HG02943 (cell line): ENCODE data around the gene ZNF416.

Source experiments
- ATAC-seq: cut with Tn5 transposase; IDR thresholded peaks from one replicate; pipeline ENCODE4 v1.9.1; 2021; ENCODE audit warnings: mild to moderate bottlenecking, low read depth, moderate library complexity; ENCODE audit not compliant: unreplicated experiment

Gene ZNF416

DNA sequence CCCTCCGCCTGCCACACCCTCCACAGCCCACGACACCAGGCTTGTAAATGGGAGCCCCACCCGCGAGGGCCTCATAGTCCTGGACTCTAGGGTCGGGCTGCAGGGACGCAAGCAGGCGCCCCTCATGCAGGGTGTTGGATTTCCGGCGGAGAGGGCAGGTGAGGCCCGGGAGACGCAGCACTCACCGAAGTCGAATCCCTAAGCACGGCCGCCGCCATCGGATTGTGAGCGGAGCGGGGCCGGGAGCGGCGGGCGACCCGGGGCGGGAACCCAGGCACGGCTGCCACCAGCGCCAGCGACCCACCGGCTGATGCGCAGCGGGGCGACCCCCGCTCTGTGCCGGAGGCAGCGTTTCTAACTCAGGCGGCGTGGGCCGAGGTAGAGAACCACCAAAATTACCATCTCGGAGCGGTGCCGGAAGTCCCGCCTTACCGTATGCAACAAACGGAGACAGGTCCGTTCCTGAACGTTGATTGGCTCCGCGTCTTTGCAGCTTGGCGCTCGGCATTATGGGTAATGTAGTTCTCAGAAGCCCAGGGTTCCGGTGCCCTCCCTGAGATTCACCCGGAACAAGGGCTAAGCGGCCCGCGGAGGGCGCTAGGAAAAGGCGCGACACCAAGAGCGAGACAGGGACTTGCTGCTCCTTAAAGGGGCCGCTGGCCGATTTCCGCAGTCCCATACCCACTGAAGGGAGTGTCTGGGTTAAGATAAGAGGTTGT is at the start of gene ZNF416:
TSS of gene ZNF416 (minus strand) at position 425 of the 719 bp plus-strand sequence. CDS start at position 218, 207 bp downstream.
- peak; percentile 95 for ATAC-seq

DNA sequence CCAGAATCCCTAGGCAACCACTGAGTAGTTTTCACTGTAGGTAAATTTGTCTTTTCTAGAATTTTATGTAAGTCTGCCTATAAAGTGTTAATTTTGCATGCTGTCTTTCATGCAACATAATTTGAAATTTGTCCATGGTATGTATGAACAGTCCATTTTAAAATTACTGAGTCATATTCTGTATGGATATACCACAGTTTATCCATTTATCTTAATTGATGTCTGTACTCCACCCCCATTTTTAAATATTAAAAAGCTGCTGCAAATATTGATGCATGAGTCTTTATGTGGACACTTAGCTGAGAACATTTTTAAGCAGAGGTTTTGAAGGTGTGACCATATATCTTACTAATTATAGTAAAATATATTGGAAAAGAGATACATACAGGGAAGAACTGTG is 44.4 kb upstream of the ZNF416 start:
- no peak for ATAC-seq

DNA sequence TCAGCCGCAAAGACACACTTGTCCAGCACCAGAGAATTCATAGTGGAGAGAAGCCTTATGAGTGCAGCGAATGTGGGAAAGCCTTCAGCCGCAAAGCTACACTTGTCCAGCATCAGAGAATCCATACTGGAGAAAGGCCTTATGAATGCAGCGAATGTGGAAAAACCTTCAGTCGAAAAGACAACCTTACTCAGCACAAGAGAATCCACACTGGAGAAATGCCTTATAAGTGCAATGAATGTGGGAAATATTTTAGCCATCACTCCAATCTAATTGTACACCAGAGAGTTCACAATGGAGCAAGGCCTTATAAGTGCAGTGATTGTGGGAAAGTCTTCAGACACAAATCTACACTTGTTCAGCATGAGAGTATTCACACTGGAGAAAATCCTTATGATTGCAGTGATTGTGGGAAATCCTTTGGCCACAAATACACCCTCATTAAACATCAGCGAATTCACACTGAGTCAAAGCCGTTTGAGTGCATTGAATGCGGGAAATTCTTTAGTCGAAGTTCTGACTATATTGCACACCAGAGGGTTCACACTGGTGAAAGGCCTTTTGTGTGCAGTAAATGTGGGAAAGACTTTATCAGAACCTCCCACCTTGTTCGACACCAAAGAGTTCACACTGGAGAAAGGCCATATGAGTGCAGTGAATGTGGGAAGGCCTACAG is 42.1 kb upstream of the ZNF416 start:
- ATAC-seq = no peak

DNA sequence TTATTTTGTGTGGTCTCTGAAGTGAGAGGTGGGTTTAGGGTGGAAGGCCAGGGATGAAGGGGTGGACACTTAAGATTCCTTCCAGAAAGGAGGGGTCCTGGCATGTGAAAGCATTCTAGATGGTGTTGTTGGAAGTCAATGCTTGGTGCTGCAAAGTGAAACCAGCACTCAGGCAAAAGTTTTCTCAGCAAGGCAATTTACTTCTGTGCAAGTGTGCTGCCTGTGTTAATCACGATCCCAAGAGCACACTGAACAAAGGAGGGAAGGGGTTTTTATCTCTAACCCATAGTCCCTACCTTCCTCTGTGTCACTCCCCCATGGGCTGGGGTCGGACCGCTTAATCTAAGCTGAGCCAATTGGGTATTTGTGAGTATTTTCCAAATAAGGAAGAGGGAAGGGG is 36.6 kb upstream of the ZNF416 start:
- no peak for ATAC-seq

DNA sequence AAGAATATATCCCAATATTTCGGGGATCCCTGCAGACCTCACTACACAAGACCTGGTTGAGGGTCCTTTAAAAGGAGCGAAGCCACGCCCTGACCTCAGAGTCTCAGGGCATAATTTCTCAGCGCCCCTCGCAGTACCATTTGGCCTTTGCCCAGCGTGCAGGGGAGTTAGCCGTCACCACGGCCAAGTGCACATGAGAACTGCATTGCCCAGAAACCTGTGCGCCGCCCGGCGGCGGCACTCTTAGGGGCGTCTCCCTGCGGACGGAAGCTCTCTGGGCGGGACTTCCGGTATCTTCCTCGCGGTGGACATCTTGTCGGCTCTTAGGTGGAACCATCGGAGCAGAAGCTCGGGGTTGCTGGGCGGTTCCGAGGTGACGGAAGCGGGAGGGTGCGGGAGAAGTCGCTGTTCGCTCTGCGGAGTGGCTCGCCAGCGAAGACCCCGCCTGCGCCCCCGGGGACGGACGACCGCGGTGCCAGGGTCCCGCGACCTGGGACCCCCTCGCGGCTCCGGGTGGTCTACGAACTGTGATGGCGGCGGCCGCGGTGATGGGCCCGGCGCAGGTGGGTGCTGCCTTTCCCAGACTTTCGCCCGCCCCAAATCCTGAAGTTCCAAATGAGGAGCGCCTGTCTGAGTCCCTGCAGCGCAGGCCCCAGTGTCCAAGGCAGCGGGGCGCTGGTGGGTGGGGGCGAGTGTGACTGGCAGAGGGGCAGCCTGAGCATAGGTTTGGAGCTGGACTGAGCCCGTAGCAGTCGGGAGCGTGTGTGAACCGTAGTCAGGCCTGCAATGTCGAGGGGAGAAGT is 35.4 kb upstream of the ZNF416 start, which contains the start of gene ZNF134:
TSS of gene ZNF134 (plus strand) at position 302 of the 803 bp plus-strand sequence. CDS start 5,227 bp downstream, outside the sequence.
- peak; percentile 90 for ATAC-seq

- ATAC-seq = no peak
These were observed 32.4 kb upstream of the ZNF416 start for GRCh38 chr19:57611113-57611512.

- no peak for ATAC-seq
These were observed 28.2 kb upstream of the ZNF416 start for GRCh38 chr19:57606931-57607330.

DNA sequence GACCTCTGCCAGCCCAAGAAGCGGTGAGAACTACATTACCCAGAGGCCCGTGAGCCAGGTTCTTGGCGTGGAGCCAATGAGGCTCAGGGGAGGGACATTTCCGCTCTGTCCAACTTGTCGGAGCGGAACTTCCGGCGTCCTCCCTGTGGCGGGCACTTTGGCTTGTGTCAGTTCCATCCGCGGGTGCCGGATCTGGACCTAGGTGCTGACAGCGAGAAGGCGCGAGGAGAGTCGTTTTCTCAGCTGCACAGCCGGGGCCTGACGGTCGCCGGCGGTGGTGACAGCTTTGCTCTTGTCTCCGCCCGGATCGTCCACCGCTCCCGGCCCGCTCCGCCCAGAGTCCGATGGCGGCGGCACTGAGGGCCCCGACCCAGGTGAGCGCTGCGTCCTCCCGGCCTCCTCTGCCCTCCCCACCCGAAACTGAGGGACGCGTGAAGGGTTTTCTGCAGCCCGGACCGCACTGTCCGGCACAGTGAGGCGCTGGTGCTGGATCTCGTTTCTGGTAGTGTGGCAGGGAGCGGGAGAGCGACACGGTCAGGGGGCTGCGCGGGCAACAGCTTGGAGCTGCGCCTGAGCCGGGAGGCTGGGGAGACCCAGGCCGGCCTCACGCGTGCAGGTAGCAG is 21.2 kb upstream of the ZNF416 start, which contains the start of gene ZNF530:
TSS of gene ZNF530 (plus strand) at position 125 of the 623 bp plus-strand sequence. CDS start 4,461 bp downstream, outside the sequence.
- ATAC-seq = peak; percentile 94

- ATAC-seq = no peak
These were observed 20.7 kb upstream of the ZNF416 start for GRCh38 chr19:57599377-57599760.

DNA sequence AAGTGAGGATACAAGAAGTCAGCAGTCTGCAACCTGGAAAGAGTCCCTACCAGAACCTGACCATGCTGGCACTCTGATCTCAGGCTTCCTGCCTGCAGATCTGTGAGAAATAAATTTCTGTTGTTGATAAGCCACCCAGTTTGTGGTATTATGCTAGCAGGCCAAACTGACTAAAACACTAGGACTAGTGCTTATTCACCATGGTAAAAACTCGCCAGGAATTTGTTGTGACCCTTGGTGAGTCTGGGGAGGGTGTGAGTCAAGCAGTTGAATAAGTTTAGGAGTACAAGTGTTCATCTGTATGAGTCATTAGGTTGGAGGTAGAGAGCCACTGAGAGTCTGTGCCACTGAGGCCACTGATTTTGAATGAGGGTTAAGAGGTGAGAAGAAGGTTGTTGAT is 8.8 kb upstream of the ZNF416 start:
- ATAC-seq = no peak

DNA sequence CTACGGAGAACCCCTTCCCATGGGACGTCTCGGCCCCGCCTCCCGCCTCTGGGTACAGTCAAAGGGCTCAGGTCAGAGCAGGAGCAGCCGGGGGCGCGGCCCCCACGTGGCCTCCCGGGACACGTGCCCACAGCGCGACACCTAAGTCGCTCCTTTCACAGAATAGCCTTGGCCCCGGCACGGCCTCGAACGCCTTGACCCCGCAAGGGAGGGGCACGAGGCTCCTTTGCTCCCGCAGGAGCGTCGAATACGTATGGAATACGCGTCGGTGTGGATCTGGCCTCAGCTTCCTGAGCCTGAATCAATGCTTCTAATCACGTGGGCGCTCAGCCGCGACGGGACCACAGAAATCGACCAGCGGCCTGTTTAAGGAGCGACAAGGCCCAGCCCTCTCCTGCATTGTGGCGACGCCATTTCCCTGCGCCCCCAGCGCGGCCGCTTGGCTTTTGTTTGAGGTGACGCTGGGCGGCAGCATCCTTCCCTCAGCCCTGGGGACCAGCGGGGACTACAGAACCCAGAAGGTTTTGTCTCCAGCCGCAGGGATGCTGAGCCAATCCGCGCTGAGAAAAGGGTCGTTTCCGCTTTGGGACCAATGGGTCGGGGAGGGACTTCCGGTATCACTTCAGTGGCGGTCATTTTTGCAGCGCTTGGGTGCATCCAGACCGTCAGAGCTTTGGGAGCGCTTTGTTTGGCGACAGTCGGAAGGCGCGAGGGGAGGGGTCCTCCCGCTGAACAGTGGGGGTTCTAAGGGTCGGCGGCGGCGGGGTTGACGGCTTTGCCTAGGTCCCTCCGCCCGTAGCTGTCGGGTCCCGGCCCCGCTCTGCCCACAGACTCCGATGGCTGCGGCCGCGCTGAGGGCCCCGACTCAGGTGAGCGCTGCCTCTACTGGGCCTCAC is 5.1 kb upstream of the ZNF416 start, which contains the start of gene ZIK1:
TSS of gene ZIK1 (plus strand) at position 625 of the 896 bp plus-strand sequence. CDS start at position 837, 212 bp downstream.
- ATAC-seq = no peak

- no peak for ATAC-seq
These were observed 4.4 kb upstream of the ZNF416 start for GRCh38 chr19:57583104-57583520.

DNA sequence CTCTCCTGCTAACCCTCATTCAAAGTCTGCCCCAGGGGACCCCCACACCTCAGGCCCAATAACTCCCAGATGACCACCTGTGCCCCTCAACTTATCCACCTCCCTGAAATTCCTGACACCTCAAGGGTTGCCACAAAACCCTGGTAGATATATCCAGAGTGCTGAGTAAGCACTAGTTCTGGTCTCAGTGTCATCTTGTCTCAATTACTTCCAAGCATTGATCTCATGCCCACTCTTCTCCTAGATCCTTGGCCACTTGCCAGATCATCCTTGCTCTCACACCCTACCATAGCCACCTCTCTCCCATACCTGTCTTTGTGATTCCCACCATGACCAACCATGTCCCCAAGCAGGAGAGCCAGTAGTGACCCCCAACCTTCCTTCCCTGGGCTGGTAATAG is 2.0 kb downstream of the ZNF416 start:
- ATAC-seq = no peak

- ATAC-seq = no peak
These were observed 6.2 kb downstream of the ZNF416 start for GRCh38 chr19:57572415-57572947.

GRCh38 chr19:57570707-57571106 is 8.0 kb downstream of the ZNF416 start:
- ATAC-seq = no peak

DNA sequence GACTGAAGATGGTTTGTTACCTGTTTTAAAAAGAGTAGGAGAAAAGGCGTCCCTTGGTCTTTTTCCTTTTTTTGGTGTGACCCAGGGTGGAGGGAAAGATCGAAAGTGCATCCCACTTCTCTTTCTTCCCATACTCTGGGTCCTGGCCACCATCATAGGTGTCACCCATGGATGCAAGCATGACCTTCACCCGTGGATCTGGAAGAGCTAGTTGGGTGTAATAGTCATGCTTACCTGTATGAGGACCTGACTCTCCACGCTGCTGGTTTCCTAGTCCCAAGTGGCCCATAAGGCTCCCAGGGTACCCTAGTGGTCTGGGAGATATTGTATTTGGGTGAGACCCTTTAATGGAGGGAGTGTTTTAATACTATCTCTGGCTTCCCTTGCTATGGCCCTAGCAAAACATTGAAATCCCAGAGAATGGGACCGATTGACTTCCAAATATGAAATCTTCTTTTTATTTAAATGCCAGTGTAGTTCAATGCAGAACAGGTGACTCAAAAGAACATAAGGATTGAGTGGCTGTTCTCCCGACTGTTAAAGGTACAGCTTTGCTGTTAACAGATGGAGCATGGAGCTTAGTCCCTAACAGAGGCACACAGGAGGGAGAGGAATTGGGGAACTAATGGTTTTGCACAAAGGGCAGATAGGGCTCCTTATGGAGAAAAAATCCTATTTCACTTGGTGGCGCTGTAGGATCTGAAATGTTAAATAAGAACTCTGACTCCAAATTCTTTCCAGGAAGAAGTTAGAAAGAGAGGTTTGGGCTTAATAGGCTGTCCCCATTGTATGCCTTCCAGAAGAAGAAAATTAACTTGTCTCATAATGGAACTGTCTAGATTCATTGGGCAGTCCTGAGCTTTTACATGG is 12.1 kb downstream of the ZNF416 start:
- ATAC-seq = no peak

DNA sequence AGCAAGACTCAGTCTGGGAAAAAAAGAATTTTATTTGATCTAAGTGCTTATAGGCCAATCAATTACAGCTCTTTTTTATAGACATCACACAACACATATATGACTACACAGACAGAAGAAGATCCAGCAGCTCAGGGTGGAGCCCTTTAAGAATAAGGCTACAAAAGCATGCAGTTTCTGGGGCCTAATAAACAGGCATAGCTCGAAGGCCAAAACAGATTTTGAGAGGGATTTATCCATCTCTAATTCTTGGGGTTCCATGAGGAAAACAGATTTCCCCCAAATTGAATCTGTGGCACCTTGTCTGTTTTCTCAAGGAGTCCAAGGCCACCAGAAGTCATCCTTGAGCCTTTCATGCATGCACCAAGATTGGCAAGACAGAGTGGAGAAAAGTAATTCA is 15.2 kb downstream of the ZNF416 start:
- no peak for ATAC-seq

DNA sequence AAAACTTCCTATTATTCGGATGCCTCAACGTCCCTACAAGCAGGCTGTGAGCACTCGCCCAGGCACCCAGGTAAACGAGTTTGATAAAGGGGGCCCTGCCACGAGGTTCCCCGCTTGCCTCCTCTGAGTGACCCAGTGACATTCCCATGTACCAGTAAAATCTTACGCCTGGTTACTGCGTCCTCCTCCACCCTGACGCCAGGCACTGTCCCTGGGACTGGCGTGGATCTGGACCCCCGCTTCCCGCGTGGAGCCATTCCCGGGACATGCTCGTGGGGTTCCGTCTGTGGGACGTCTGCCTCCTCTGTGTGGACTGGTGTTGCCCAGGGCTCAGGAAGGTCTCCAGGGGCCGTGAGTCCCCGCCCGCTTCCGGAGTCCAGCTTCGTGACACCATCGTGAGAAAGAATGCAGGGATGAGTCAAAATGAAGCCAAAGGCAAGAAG is 18.6 kb downstream of the ZNF416 start:
- ATAC-seq = no peak
